ENCODE data around the gene KCNT1. TPM values are rescaled to one million over a fixed set of nuclear protein-coding genes. Genes with fewer than 3 reads are reported as not detected.

KCNT1 gene
- polyA plus RNA-seq, 2 of the 4 experiments (the other 2 are of a cell fraction): not detected

GRCh38 chr9:135827866-135828580, 126.0 kb downstream of the KCNT1 start:
- CTCF ChIA-PET: interaction anchor here (0.5 to 1.0 kb wide), 2 partner anchors 30 to 95 kb away, joined by 3 to 4 read pairs; no protein-coding TSS in a partner anchor
- no peak for DNase-seq (ENCODE audit: low read depth in 1 of 2, low spot score in 1 of 2)
- no peak for ATAC-seq

DNA sequence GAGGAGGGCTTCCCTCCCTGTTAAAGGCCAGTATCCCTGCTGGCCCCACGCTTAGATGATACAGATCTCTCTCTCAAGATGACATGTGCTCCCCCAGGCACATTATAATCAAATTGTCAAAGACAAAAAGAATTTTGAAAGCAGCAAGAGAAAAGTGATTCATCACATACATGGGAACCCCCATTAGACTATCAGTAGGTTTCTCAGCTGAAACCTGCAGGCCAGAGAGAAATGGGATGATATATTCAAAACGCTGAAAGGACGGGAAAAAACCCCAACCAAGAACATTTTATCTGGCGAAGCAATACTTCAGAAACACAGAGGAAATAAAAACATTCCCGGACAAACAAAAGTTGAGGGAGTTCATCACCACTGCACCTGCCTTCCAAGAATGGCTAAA, 126.7 kb downstream of the KCNT1 start:
- CTCF ChIA-PET: interaction anchor here (1.0 kb wide), 1 partner anchor 35 kb away, joined by 3 read pairs; no protein-coding TSS in a partner anchor
- TF ChIP-seq TP53 (CRISPR knock-in tag; IDR thresholded peaks at IDR 0.05) (no peak), CBX2 (IDR thresholded peaks at IDR 0.05; ENCODE audit: borderline replicate concordance, low read depth) (no peak), JUNB (IDR thresholded peaks at IDR 0.05) (no peak), PHF8 (IDR thresholded peaks at IDR 0.05; ENCODE audit: borderline replicate concordance, low read depth) (no peak), JUN (IDR thresholded peaks at IDR 0.05) (no peak)
- TF ChIP-seq, protein P1, sequence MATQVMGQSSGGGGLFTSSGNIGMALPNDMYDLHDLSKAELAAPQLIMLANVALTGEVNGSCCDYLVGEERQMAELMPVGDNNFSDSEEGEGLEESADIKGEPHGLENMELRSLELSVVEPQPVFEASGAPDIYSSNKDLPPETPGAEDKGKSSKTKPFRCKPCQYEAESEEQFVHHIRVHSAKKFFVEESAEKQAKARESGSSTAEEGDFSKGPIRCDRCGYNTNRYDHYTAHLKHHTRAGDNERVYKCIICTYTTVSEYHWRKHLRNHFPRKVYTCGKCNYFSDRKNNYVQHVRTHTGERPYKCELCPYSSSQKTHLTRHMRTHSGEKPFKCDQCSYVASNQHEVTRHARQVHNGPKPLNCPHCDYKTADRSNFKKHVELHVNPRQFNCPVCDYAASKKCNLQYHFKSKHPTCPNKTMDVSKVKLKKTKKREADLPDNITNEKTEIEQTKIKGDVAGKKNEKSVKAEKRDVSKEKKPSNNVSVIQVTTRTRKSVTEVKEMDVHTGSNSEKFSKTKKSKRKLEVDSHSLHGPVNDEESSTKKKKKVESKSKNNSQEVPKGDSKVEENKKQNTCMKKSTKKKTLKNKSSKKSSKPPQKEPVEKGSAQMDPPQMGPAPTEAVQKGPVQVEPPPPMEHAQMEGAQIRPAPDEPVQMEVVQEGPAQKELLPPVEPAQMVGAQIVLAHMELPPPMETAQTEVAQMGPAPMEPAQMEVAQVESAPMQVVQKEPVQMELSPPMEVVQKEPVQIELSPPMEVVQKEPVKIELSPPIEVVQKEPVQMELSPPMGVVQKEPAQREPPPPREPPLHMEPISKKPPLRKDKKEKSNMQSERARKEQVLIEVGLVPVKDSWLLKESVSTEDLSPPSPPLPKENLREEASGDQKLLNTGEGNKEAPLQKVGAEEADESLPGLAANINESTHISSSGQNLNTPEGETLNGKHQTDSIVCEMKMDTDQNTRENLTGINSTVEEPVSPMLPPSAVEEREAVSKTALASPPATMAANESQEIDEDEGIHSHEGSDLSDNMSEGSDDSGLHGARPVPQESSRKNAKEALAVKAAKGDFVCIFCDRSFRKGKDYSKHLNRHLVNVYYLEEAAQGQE (IDR thresholded peaks at IDR 0.05): no peak
- TF ChIP-seq, protein P2, sequence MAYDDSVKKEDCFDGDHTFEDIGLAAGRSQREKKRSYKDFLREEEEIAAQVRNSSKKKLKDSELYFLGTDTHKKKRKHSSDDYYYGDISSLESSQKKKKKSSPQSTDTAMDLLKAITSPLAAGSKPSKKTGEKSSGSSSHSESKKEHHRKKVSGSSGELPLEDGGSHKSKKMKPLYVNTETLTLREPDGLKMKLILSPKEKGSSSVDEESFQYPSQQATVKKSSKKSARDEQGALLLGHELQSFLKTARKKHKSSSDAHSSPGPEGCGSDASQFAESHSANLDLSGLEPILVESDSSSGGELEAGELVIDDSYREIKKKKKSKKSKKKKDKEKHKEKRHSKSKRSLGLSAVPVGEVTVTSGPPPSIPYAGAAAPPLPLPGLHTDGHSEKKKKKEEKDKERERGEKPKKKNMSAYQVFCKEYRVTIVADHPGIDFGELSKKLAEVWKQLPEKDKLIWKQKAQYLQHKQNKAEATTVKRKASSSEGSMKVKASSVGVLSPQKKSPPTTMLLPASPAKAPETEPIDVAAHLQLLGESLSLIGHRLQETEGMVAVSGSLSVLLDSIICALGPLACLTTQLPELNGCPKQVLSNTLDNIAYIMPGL (CRISPR knock-in tag; IDR thresholded peaks at IDR 0.05; ENCODE audit: borderline replicate concordance): no peak
- ATAC-seq (no peak), DNase-seq (ENCODE audit: low read depth in 1 of 2, low spot score in 1 of 2) (no peak), FAIRE-seq (no peak)
- Histone ChIP-seq H3K4me3 (no peak overlapping the region), H3K4me1 (no peaks in the 10 kb centered on the region), H3K27ac (no peak overlapping the region), H3K4me2 (no peak overlapping the region), H3K9me3 (no peaks in the 10 kb centered on the region; the same call in 2 of the 3 replicates)
- POLR2A ChIA-PET: no interaction called here
- 94% methylated on average over 5 of the region's 5 CpGs for WGBS (ENCODE audit: missing lambda C conversion rate)

More at GRCh38 chr9:135827866-135828580, 126.0 kb downstream of the KCNT1 start:
- TF ChIP-seq GATA3 (IDR thresholded peaks at IDR 0.05; ENCODE audit: borderline replicate concordance) (no peak), ZFP36 (IDR thresholded peaks at IDR 0.05; ENCODE audit: borderline replicate concordance, partially characterized antibody) (no peak), FOSL2 (IDR thresholded peaks at IDR 0.05) (no peak), FOSL2 (CRISPR knock-in tag; IDR thresholded peaks at IDR 0.05) (no peak), CTCF (IDR thresholded peaks at IDR 0.05) (no peak), MYC (IDR thresholded peaks at IDR 0.05; ENCODE audit: borderline replicate concordance, low read length) (no peak)
- no peaks in the 10 kb centered on the region for H3K4me1 ChIP-seq
- no peaks in the 10 kb centered on the region; the same call in 2 of the 3 replicates for H3K9me3 ChIP-seq
- FAIRE-seq: no peak
- 96% methylated on average over 12 of the region's 13 CpGs for WGBS (ENCODE audit: missing lambda C conversion rate)
- no peak overlapping the region for H3K4me3 ChIP-seq
- no peak overlapping the region for H3K27ac ChIP-seq
- no peak overlapping the region for H3K4me2 ChIP-seq
- POLR2A ChIA-PET: no interaction called here

- Histone ChIP-seq H3K4me1 (no peaks in the 10 kb centered on the region), H3K27ac (no peak overlapping the region), H3K4me3 (no peak overlapping the region), H3K4me2 (no peak overlapping the region), H3K9me3 (no peaks in the 10 kb centered on the region; the same call in 2 of the 3 replicates)
- FAIRE-seq (no peak), DNase-seq (ENCODE audit: low read depth in 1 of 2, low spot score in 1 of 2) (no peak), ATAC-seq (no peak)
- TF ChIP-seq PBX3 (IDR thresholded peaks at IDR 0.05) (no peak), ZC3H11A (IDR thresholded peaks at IDR 0.05) (no peak), KDM5A (IDR thresholded peaks at IDR 0.05) (no peak), RNF2 (IDR thresholded peaks at IDR 0.05; ENCODE audit: borderline replicate concordance, low read depth) (no peak), FOXS1 (CRISPR knock-in tag; IDR thresholded peaks at IDR 0.05) (no peak)
- POLR2A ChIA-PET: no interaction called here
- WGBS (ENCODE audit: missing lambda C conversion rate): 92% methylated on average over 1 of the region's 1 CpG
- CTCF ChIA-PET: interaction anchor here (1.4 kb wide), 1 partner anchor 33 kb away, joined by 4 read pairs; no protein-coding TSS in a partner anchor
Observed at GRCh38 chr9:135830496-135830895, 128.5 kb downstream of the KCNT1 start.
